H1 (cell line): Measurements from ENCODE around the gene LTB4R. TPM values are rescaled to one million over a fixed set of nuclear protein-coding genes. Genes with fewer than 3 reads are reported as not detected.

Experiments
- ASH2L ChIP-seq: fragments of 200-600, 300-600 bp; sonication (generic); IDR thresholded peaks from one replicate; pipeline ENCODE4 v1.7.1; 2017; ENCODE audit warnings: low read length
- BCL11A ChIP-seq, 2 experiments: IDR thresholded peaks; one replicate each; pipeline ENCODE4 v1.6.1; 2011; ENCODE audit warnings: low read depth in 2 of 2, low read length in 2 of 2, mild to moderate bottlenecking in 2 of 2
- CEBPB ChIP-seq: IDR thresholded peaks from 2 replicates; pipeline ENCODE4 v1.6.1; 2012; ENCODE audit warnings: low read depth, low read length
- CHD1 ChIP-seq: IDR thresholded peaks from 2 replicates; pipeline ENCODE4 v1.6.1; 2012; ENCODE audit warnings: low read depth, low read length, improper control_type of control experiment
- CHD2 ChIP-seq: IDR thresholded peaks from 2 replicates; pipeline ENCODE4 v1.6.1; 2012; ENCODE audit warnings: low read length, improper control_type of control experiment
- CREB1 ChIP-seq: IDR thresholded peaks from 2 replicates; pipeline ENCODE4 v1.6.1; 2012; ENCODE audit warnings: inconsistent platforms
- GABPA ChIP-seq: IDR thresholded peaks from 2 replicates; pipeline ENCODE4 v1.6.1; 2011; ENCODE audit warnings: mild to moderate bottlenecking, low read length, moderate library complexity, borderline replicate concordance; ENCODE audit not compliant: insufficient read depth
- HDAC2 ChIP-seq, 2 experiments: fragments of 300-600 bp in 1 of 2; sonication (generic) in 1 of 2; IDR thresholded peaks; 2 replicates each; pipeline ENCODE4 v1.6.1; 2011 to 2012; ENCODE audit warnings: low read depth in 2 of 2, low read length in 2 of 2, mild to moderate bottlenecking in 2 of 2, moderate library complexity in 2 of 2, borderline replicate concordance in 1 of 2, inconsistent platforms in 1 of 2
- HDAC6 ChIP-seq: IDR thresholded peaks from one replicate; pipeline ENCODE4 v1.7.1; 2012; ENCODE audit warnings: low read depth, mild to moderate bottlenecking, inconsistent platforms, low read length, moderate library complexity
- KDM1A ChIP-seq: fragments of 200-600, 300-600 bp; sonication (generic); IDR thresholded peaks from 2 replicates; pipeline ENCODE4 v1.7.1; 2016; ENCODE audit warnings: mild to moderate bottlenecking, low read length, borderline replicate concordance
- MAFK ChIP-seq: IDR thresholded peaks from 2 replicates; pipeline ENCODE4 v1.6.1; 2012; ENCODE audit warnings: low read depth, mild to moderate bottlenecking, improper control_type of control experiment, low read length
- NANOG ChIP-seq: IDR thresholded peaks from 2 replicates; pipeline ENCODE4 v1.6.1; 2011; ENCODE audit warnings: low read length, low read depth, mild to moderate bottlenecking, inconsistent platforms; ENCODE audit not compliant: insufficient read depth, poor library complexity, severe bottlenecking
- RBBP5 ChIP-seq: IDR thresholded peaks from 2 replicates; pipeline ENCODE4 v1.7.1; 2012; ENCODE audit warnings: low read depth, mild to moderate bottlenecking, inconsistent platforms, low read length, moderate library complexity, borderline replicate concordance
- RFX5 ChIP-seq: IDR thresholded peaks from 2 replicates; pipeline ENCODE4 v1.6.1; 2011; ENCODE audit warnings: low read depth, low read length, improper control_type of control experiment, borderline replicate concordance
- RXRA ChIP-seq: IDR thresholded peaks from 2 replicates; pipeline ENCODE4 v1.6.1; 2011; ENCODE audit warnings: low read depth, mild to moderate bottlenecking, low read length, moderate library complexity; ENCODE audit not compliant: insufficient read depth
- SAP30 ChIP-seq: fragments of 300-600 bp; sonication (generic); IDR thresholded peaks from 2 replicates; pipeline ENCODE4 v1.7.1; 2012; ENCODE audit warnings: low read length, moderate library complexity, mild to moderate bottlenecking, inconsistent platforms; ENCODE audit not compliant: insufficient read depth, insufficient replicate concordance
- SIX5 ChIP-seq: IDR thresholded peaks from 2 replicates; pipeline ENCODE4 v1.6.1; 2011; ENCODE audit warnings: mild to moderate bottlenecking, low read depth, low read length
- SP2 ChIP-seq: IDR thresholded peaks from 2 replicates; pipeline ENCODE4 v1.6.1; 2012; ENCODE audit warnings: mild to moderate bottlenecking, low read length, inconsistent platforms
- SP4 ChIP-seq: IDR thresholded peaks from 2 replicates; pipeline ENCODE4 v1.6.1; 2012; ENCODE audit warnings: low read length, inconsistent platforms
- SUZ12 ChIP-seq: fragments of 200-600 bp; sonication (generic); IDR thresholded peaks from 2 replicates; pipeline ENCODE4 v1.6.1; 2012; ENCODE audit warnings: mild to moderate bottlenecking, inconsistent platforms, low read length, moderate library complexity, mixed read lengths
- TEAD4 ChIP-seq: IDR thresholded peaks from 2 replicates; pipeline ENCODE4 v1.6.1; 2012; ENCODE audit warnings: low read depth, low read length, inconsistent platforms, mixed read lengths
- ZNF274 ChIP-seq: IDR thresholded peaks from 2 replicates; pipeline ENCODE4 v1.7.0; 2012; ENCODE audit warnings: low read length, borderline replicate concordance; ENCODE audit errors: extremely low read depth
- polyA plus RNA-seq, 7 experiments: library from polyadenylated mRNA; depleted of rRNA in 3 of 7; stranded (reverse) in 5 of 7; unstranded in 2 of 7; fragments of >200 nt in 5 of 7; fragments of 200-250 nt in 2 of 7; gene quantifications; 1 replicate in 5 of 7; 2 replicates in 1 of 7; 4 replicates in 1 of 7; pipeline versions ENCODE4 v1.2.1 to v1.2.3, GENCODE V29; 2011 to 2013; ENCODE audit warnings: missing spikeins in 2 of 7, mixed read lengths in 2 of 7
- total RNA-seq: library from RNA; stranded (reverse); fragmentation: NEBNext Ultra II Directional; extraction: Animal tissue kit (Norgen Biotek cat#: 25700); gene quantifications from 2 replicates; pipeline ENCODE4 v1.2.1, GENCODE V29; 2021
- TF ChIP-seq, protein P1 (sequence below): IDR thresholded peaks from 2 replicates; pipeline ENCODE4 v1.6.1; 2011; ENCODE audit warnings: low read depth, mild to moderate bottlenecking, low read length; ENCODE audit not compliant: insufficient read depth
- TF ChIP-seq, protein P2 (sequence below): IDR thresholded peaks from 2 replicates; pipeline ENCODE4 v1.6.1; 2012; ENCODE audit warnings: inconsistent platforms

LTB4R gene
- total and polyA plus RNA-seq, 2 of the 8 experiments (the other 6 are each of a cell fraction or from before 2014, with no cell fraction given), result 4.1 to 6.7 TPM

DNA sequence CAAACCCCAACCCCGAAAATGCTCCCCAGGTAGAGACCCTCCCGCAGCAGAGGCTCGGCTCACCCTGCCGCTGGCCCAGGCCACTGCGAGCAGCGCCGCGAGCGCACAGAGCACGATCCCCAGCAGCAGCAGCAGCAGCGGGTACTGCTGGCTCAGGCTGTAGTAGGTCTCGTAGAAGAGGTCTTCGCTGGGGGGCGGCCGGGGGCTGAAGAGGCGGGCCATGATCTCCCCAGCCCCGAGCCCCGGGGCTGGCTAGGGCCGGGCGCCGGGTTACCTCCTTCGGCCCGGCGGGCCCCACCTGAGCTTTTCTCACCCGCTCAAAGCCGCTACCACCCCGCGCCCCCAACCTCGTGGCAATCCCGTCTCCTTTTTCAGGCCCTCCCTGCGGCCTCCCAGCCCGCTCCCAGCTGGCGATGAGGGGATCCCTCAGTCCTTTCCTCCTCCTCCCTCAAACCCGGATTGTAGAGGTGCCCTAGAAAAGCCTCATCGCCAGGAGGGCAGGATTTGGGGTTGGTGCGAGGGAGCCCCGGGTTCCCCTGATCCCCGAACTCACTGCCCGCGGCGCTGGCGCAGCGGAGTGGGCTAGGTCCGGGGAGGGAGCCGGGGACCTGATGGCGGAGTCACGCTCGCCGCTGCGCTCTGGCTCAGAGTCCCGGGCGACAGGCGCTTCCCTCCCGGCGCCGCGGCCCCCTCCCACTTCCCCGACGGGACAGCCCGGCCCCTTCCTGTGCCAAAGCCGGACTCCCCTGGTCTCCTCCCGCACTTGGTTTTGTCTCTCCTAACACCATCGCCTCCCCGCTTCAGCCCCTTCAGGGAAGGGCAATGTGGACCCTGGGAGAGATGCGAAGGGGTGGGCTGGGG lies 23.4 kb downstream of the LTB4R start, which contains the start of gene ADCY4 (continued):
- TF ChIP-seq SAP30 (no peak), KDM1A (no peak), TEAD4 (no peak), MAFK (no peak), CHD2 (no peak), HDAC6 (no peak), BCL11A (IDR thresholded peaks at IDR 0.05; ENCODE audit: low read depth in 2 of 2, low read length in 2 of 2) (no peak), RFX5 (no peak), SP4 (no peak), RBBP5 (peak; percentile 96), HDAC2 (IDR thresholded peaks at IDR 0.05; ENCODE audit: borderline replicate concordance in 1 of 2, low read depth in 2 of 2, low read length in 2 of 2) (no peak; a peak in 1 of 4 replicates), CHD1 (no peak), RXRA (no peak), SP2 (no peak), ZNF274 (no peak), GABPA (0 out of 2 replicates have a peak, but pooled peaks have one; percentile 48), NANOG (no peak), SIX5 (no peak), SUZ12 (peak; percentile 90), CREB1 (no peak), CEBPB (no peak), ASH2L (peak; percentile 76)
- TF ChIP-seq, protein P1, sequence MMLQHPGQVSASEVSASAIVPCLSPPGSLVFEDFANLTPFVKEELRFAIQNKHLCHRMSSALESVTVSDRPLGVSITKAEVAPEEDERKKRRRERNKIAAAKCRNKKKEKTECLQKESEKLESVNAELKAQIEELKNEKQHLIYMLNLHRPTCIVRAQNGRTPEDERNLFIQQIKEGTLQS, result no peak
- TF ChIP-seq, protein P2, sequence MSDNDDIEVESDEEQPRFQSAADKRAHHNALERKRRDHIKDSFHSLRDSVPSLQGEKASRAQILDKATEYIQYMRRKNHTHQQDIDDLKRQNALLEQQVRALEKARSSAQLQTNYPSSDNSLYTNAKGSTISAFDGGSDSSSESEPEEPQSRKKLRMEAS, result no peak; the same call in 1 of the 2 replicates
